ENCODE data around the gene GGACT.

- TF ChIP-seq, protein P1, sequence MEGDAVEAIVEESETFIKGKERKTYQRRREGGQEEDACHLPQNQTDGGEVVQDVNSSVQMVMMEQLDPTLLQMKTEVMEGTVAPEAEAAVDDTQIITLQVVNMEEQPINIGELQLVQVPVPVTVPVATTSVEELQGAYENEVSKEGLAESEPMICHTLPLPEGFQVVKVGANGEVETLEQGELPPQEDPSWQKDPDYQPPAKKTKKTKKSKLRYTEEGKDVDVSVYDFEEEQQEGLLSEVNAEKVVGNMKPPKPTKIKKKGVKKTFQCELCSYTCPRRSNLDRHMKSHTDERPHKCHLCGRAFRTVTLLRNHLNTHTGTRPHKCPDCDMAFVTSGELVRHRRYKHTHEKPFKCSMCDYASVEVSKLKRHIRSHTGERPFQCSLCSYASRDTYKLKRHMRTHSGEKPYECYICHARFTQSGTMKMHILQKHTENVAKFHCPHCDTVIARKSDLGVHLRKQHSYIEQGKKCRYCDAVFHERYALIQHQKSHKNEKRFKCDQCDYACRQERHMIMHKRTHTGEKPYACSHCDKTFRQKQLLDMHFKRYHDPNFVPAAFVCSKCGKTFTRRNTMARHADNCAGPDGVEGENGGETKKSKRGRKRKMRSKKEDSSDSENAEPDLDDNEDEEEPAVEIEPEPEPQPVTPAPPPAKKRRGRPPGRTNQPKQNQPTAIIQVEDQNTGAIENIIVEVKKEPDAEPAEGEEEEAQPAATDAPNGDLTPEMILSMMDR (conservative IDR thresholded peaks at IDR 0.05; ENCODE audit: low read depth in 2 of 2): no peak
- TF ChIP-seq POLR2AphosphoS5 (IDR thresholded peaks at IDR 0.05; ENCODE audit: low read depth): no peak
- TF ChIP-seq CREB1 (CRISPR knock-in tag; IDR thresholded peaks at IDR 0.05; ENCODE audit: low read depth): no peak
- TF ChIP-seq, protein P2, sequence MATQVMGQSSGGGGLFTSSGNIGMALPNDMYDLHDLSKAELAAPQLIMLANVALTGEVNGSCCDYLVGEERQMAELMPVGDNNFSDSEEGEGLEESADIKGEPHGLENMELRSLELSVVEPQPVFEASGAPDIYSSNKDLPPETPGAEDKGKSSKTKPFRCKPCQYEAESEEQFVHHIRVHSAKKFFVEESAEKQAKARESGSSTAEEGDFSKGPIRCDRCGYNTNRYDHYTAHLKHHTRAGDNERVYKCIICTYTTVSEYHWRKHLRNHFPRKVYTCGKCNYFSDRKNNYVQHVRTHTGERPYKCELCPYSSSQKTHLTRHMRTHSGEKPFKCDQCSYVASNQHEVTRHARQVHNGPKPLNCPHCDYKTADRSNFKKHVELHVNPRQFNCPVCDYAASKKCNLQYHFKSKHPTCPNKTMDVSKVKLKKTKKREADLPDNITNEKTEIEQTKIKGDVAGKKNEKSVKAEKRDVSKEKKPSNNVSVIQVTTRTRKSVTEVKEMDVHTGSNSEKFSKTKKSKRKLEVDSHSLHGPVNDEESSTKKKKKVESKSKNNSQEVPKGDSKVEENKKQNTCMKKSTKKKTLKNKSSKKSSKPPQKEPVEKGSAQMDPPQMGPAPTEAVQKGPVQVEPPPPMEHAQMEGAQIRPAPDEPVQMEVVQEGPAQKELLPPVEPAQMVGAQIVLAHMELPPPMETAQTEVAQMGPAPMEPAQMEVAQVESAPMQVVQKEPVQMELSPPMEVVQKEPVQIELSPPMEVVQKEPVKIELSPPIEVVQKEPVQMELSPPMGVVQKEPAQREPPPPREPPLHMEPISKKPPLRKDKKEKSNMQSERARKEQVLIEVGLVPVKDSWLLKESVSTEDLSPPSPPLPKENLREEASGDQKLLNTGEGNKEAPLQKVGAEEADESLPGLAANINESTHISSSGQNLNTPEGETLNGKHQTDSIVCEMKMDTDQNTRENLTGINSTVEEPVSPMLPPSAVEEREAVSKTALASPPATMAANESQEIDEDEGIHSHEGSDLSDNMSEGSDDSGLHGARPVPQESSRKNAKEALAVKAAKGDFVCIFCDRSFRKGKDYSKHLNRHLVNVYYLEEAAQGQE (IDR thresholded peaks at IDR 0.05; ENCODE audit: unreplicated experiment): no peak
- no peak for TF ChIP-seq EZH2 (IDR thresholded peaks at IDR 0.05; ENCODE audit: low read depth, unreplicated experiment)
- no peak for TF ChIP-seq EZH2phosphoT487 (IDR thresholded peaks at IDR 0.05; ENCODE audit: unreplicated experiment)
These were observed 93.1 kb downstream of the GGACT start for GRCh38 chr13:100495455-100495854.

Data from GM23338 (cell line).